Stimulated activated CD8-positive, alpha-beta memory T cell treated with anti-CD3 and anti-CD28 coated beads, Interleukin-7, amount 100 ng/mL, for 4 hours (primary cell): ENCODE data around the gene XIRP2.
"Not testable (repeated sequence)": the region's sequence is repeated elsewhere in the genome, so short reads cannot be mapped to it uniquely, and the experiment has no call there.

Experiments used
- DNase-seq, 2 donors: peaks; one replicate each; pipeline ENCODE4 v3.0.0-alpha.2; 2020; ENCODE audit warnings: low read depth in 2 of 2

Gene XIRP2

DNA sequence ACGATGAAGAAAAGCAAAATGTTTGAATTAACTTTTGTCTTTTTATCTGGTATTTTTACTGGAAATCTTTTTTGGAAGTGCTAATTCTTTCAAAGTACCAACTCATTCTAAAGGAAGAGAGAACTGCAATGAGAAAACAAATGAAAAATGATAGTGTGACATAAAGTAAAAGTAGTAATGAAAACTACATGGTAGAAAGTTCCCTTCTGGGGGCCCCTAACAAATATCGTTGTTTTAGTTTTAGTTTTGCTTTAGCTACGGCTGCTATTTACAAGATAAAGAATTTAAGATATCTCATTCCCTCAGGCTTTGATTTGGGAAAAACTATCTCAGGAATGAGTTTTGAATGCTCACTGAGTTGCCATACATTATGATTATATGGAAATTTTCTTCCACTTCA, 161.4 kb downstream of the XIRP2 start:
- DNase-seq = no peak

DNA sequence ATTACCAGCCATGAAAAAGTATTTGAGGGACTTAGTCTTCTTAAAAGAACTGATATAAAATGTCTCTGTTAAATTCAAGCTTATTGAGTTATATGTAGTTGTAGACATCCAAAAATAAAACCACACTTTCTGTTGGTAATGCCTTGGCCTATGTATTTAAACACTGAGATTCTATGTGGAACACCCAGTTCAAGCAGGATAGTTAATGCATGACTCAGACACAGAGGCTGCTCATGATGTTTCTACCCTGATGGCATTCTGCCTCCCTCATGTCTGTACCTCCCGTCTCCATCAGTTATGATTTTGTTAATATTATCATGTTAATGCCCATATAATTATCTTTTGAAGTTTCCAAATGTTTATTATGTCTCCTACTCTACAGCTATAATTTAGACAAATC, 164.5 kb downstream of the XIRP2 start:
- no peak for DNase-seq

- no peak for DNase-seq
Measured at GRCh38 chr2:167054881-167055280, 166.6 kb downstream of the XIRP2 start.

DNA sequence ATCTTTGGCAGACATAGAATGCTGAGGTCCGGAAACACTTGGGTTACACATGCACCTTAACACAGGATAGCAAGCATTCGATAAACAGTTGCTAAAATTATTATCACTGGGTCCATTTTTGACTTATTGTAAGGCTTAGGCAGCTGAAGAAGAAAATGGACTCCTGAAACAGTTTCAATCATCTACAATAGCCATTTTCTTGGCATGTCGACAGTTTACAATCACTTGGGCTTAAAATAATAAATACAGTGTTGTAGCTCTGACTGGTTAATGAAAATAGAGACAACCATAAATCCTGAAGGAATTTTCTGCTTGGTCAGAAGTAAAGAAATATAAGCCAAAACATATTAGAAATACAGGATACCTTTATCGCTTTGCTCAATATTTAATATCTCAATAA, 169.2 kb downstream of the XIRP2 start:
- no peak for DNase-seq

- DNase-seq = no peak
Measured at GRCh38 chr2:167059173-167059572, 170.9 kb downstream of the XIRP2 start.

DNA sequence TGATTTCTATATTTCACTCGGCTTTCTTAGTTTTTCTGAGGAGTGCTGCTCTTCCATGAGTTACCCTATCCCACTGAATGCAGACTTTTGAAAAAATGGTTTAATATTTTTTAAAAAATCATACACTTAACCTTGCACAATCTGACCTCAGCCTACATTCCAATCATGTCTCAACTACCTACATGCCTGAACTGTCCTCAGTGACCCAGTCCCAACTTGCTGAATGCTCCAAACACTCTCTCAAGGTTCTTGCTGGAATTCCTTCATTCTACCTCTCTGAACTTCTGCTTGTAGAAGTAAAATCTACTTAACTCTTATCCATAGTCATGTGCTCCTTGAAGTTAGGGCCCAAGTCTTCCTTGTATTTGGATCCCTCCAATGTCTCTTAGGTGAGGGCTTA, 181.6 kb downstream of the XIRP2 start:
- no peak for DNase-seq

GRCh38 chr2:167075708-167076107, 187.4 kb downstream of the XIRP2 start:
- not testable (repeated sequence) for DNase-seq

DNA sequence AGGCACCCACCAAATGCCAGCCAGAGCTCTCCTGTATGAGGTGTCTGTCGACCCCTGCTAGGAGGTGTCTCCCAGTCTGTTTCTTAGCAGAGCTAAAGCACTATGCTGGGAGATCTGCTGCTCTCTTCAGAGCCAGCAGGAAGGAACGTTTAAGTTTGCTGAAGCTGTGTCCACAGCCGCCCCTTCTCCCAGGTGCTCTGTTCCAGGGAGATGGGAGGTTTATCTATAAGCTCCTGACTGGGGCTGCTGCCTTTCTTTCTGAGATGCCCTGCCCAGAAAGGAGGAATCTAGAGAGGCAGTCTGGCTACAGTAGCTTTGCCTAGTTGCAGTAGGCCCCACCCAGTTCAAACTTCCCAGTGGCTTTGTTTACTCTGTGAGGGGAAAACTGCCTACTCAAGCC, 210.7 kb downstream of the XIRP2 start:
- DNase-seq = not testable (repeated sequence)

DNA sequence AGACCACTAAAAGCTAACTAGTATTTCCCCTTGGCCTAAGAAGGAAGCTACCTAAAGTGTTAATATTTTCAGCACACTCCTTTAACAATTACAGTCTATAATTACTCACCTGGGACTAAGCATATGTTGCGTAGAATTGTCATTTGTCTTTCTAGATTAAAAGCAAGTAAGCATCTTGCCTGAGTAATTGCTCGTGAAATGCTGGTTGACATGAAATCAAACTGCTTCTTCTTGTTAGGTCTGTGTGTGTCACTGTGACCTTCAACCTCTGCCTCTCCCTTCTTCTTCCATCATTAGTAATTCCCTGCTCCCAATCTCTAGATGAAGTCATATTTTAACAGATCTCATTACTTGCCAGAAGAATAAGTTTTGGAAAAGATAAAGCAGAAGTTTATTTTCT, 212.2 kb downstream of the XIRP2 start:
- DNase-seq = no peak

- no peak for DNase-seq
Measured at GRCh38 chr2:167103028-167103756, 214.9 kb downstream of the XIRP2 start.

- no peak for DNase-seq
Measured at GRCh38 chr2:167103757-167104133, 215.5 kb downstream of the XIRP2 start.

GRCh38 chr2:167104691-167105090, 216.4 kb downstream of the XIRP2 start:
- no peak for DNase-seq

- not testable (repeated sequence) for DNase-seq
Measured at GRCh38 chr2:167109682-167110081, 221.4 kb downstream of the XIRP2 start.

- no peak for DNase-seq
Measured at GRCh38 chr2:167110345-167110744, 222.1 kb downstream of the XIRP2 start.

DNA sequence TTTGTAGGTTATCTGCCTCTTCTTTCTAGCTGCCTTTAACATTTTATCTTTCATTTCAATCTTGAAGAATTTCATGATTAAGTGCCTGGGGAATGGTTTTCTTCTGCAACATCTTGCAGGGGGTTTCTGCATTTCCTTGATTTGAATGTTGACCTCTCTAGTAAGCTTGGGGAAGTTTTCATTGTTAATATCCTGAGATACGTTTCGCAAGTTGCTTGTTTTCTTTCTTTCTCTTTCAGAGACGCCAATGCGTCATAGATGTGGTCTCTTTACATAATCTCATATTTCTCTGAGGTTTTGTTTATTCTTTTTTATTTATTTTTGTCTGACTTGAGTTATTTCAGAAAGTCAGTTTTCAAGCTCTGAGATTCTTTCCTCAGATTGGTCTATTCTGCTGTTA, 225.7 kb downstream of the XIRP2 start:
- no peak for DNase-seq

GRCh38 chr2:167115541-167115940, 227.3 kb downstream of the XIRP2 start:
- no peak for DNase-seq

DNA sequence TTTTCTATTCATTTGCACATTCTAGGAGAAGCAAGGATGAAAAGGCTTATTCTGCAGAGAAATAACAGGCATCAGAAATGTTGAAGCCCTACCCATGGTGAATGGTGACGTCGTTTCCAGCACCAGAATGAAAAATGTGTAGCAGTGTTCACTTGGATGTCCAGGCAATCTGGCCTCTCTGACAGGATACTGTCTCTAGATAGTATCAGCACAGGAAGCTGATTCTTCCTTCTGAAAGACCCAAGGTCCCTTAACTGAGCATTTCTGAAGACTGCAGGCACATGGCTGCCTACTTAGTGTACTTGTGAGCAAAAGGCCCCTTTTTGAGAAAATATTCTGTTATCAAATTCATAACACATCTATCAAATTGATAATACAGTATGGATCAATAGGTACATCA, 234.1 kb downstream of the XIRP2 start:
- no peak for DNase-seq

- no peak for DNase-seq
Measured at GRCh38 chr2:167126165-167126564, 237.9 kb downstream of the XIRP2 start.

DNA sequence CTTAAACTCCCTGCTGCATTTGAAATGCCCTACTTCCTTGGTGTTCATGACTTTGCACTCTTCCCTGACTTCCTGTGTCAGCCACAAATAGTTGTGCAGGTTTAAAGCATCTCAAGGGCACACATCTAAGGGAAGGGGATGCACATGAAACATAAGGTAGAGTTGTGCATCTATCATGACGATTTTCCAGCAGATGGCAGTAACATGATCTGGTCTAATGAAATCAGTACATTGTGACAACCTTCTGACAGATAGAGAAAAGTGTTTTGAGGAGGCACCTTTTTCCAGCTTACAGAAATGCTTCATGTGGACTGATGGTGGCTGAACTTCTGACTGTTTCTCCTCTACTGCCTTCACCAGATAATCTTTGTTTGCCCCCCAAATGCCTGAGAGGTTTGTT, 238.9 kb downstream of the XIRP2 start:
- no peak for DNase-seq

- no peak for DNase-seq
Measured at GRCh38 chr2:167128130-167128529, 239.8 kb downstream of the XIRP2 start.

- DNase-seq = no peak
Measured at GRCh38 chr2:167132066-167132465, 243.8 kb downstream of the XIRP2 start.

GRCh38 chr2:167132906-167133555, 244.8 kb downstream of the XIRP2 start:
- no peak for DNase-seq

- no peak for DNase-seq
Measured at GRCh38 chr2:167133614-167134013, 245.3 kb downstream of the XIRP2 start.
